Measurements from ENCODE around the gene RUVBL1. TPM values are rescaled to one million over a fixed set of nuclear protein-coding genes. Genes with fewer than 3 reads are reported as not detected.

Gene RUVBL1
- total and polyA plus RNA-seq, 8 donors = 3.7 to 13.3 (median 10.0) TPM

- no peaks in the 10 kb centered on the region for H3K9me3 ChIP-seq
- no peak overlapping the region for H3K4me3 ChIP-seq
- H3K27me3 ChIP-seq = no peaks in the 10 kb centered on the region
- ATAC-seq (peak; percentile 12 to 49 (median 34)), DNase-seq (no peak), FAIRE-seq (no peak)
- H3K4me1 ChIP-seq = peaks cover 10 to 21% (median 13%) of the 10 kb centered on the region in 3 donors
- peak overlapping the region in 3 of 4 donors; percentile 10 to 46 (median 15) for H3K27ac ChIP-seq
- no peak for TF ChIP-seq CTCF (IDR thresholded peaks at IDR 0.05)
- intact Hi-C loops (cut with DNase I) = loop anchor here in 1 of 3 donors (10.0 kb wide), 1 partner anchor 487 kb away; no protein-coding TSS in a partner anchor
- WGBS, 2 donors = 40 to 41% methylated on average over 6 of the region's 6 CpGs
- H3K36me3 ChIP-seq = peaks cover 0 to 6% (median 5%) of the 10 kb centered on the region in 3 donors
These were observed 25.4 kb downstream of the RUVBL1 start for GRCh38 chr3:128098234-128098633.

GRCh38 chr3:128095222-128095703 lies 28.3 kb downstream of the RUVBL1 start:
- H3K9me3 ChIP-seq = no peaks in the 10 kb centered on the region
- peaks cover 8 to 17% (median 10%) of the 10 kb centered on the region in 3 donors for H3K4me1 ChIP-seq
- intact Hi-C loops (cut with DNase I) = loop anchor here in 1 of 3 donors (10.0 kb wide), 1 partner anchor 490 kb away; no protein-coding TSS in a partner anchor
- H3K4me3 ChIP-seq = no peak overlapping the region
- H3K27ac ChIP-seq = no peak overlapping the region
- TF ChIP-seq CTCF (IDR thresholded peaks at IDR 0.05) = peak; percentile 63 to 80 (median 78)
- H3K36me3 ChIP-seq = peaks cover 0 to 6% (median 5%) of the 10 kb centered on the region in 3 donors
- no peaks in the 10 kb centered on the region for H3K27me3 ChIP-seq
- peak; percentile 80 to 95 (median 90) for DNase-seq
- 60 to 70% methylated on average over 6 of the region's 6 CpGs for WGBS, 2 donors
- FAIRE-seq = no peak
- peak; percentile 94 to 98 (median 97) for ATAC-seq

GRCh38 chr3:128094295-128095151 lies 29.1 kb downstream of the RUVBL1 start:
- H3K36me3 ChIP-seq = peaks cover 0 to 6% (median 5%) of the 10 kb centered on the region in 3 donors
- FAIRE-seq = no peak
- no peak for TF ChIP-seq CTCF (IDR thresholded peaks at IDR 0.05)
- no peak overlapping the region for H3K4me3 ChIP-seq
- DNase-seq = peak in 1 of 6 donors; percentile 39
- WGBS, 2 donors = 38 to 40% methylated on average over 13 of the region's 13 CpGs
- peak; percentile 62 to 70 (median 64) for ATAC-seq
- peaks cover 8 to 17% (median 10%) of the 10 kb centered on the region in 3 donors for H3K4me1 ChIP-seq
- no peaks in the 10 kb centered on the region for H3K27me3 ChIP-seq
- no peak overlapping the region for H3K27ac ChIP-seq
- intact Hi-C loops (cut with DNase I) = loop anchor here in 1 of 3 donors (10.0 kb wide), 1 partner anchor 490 kb away; no protein-coding TSS in a partner anchor
- H3K9me3 ChIP-seq = no peaks in the 10 kb centered on the region

GRCh38 chr3:128091586-128091985 lies 32.0 kb downstream of the RUVBL1 start:
- intact Hi-C loops (cut with DNase I) = loop anchor here in 1 of 3 donors (10.0 kb wide), 1 partner anchor 493 kb away; no protein-coding TSS in a partner anchor
- ATAC-seq = no peak

More at GRCh38 chr3:128091586-128091985, 32.0 kb downstream of the RUVBL1 start:
- Histone ChIP-seq H3K4me3 (no peak overlapping the region), H3K27me3 (no peaks in the 10 kb centered on the region), H3K27ac (no peak overlapping the region), H3K9me3 (no peaks in the 10 kb centered on the region), H3K4me1 (peaks cover 0 to 4% (median 2%) of the 10 kb centered on the region in 3 donors), H3K36me3 (no peaks in the 10 kb centered on the region)
- FAIRE-seq (no peak), DNase-seq (no peak)
- 87 to 91% methylated on average over 2 of the region's 2 CpGs for WGBS, 2 donors
- no peak for TF ChIP-seq CTCF (IDR thresholded peaks at IDR 0.05)

All from pancreas (tissue), 10 donors.